Measurements from ENCODE around the gene ZNF669. TPM values are rescaled to one million over a fixed set of nuclear protein-coding genes. Genes with fewer than 3 reads are reported as not detected.

Gene ZNF669
- polyA plus RNA-seq, 3 donors: 11.7 to 17.1 (median 15.5) TPM

- DNase-seq (ENCODE audit: extremely low read depth in 1 of 11, low read depth in 9 of 11, low spot score in 4 of 11): no peak
These were observed 18.8 kb downstream of the ZNF669 start for GRCh38 chr1:247085310-247085709.

- DNase-seq (ENCODE audit: extremely low read depth in 1 of 11, low read depth in 9 of 11, low spot score in 4 of 11): no peak
These were observed 19.4 kb downstream of the ZNF669 start for GRCh38 chr1:247084771-247085170.

GRCh38 chr1:247079141-247079874 lies 24.8 kb downstream of the ZNF669 start:
- peak in 2 of 11 donors; percentile 1 to 3 for DNase-seq (ENCODE audit: extremely low read depth in 1 of 11, low read depth in 9 of 11, low spot score in 4 of 11)

- DNase-seq (ENCODE audit: extremely low read depth in 1 of 11, low read depth in 9 of 11, low spot score in 4 of 11): peak; percentile 80 to 96 (median 92)
These were observed 25.7 kb downstream of the ZNF669 start, which contains the start of gene ZNF670 for GRCh38 chr1:247078258-247079140. ZNF670 (minus strand) TSS chr1:247078811; CDS start chr1:247078596, 215 bp downstream.

GRCh38 chr1:247077876-247078257 lies 26.3 kb downstream of the ZNF669 start:
- peak in 4 of 11 donors; percentile 1 to 23 (median 16) for DNase-seq (ENCODE audit: extremely low read depth in 1 of 11, low read depth in 9 of 11, low spot score in 4 of 11)

GRCh38 chr1:247077213-247077612 lies 26.9 kb downstream of the ZNF669 start:
- DNase-seq (ENCODE audit: extremely low read depth in 1 of 11, low read depth in 9 of 11, low spot score in 4 of 11): no peak

- DNase-seq (ENCODE audit: extremely low read depth in 1 of 11, low read depth in 9 of 11, low spot score in 4 of 11): no peak
These were observed 33.5 kb downstream of the ZNF669 start for GRCh38 chr1:247070645-247071044.

- no peak for DNase-seq (ENCODE audit: extremely low read depth in 1 of 11, low read depth in 9 of 11, low spot score in 4 of 11)
These were observed 39.9 kb downstream of the ZNF669 start for GRCh38 chr1:247064304-247064703.

- no peak for DNase-seq (ENCODE audit: extremely low read depth in 1 of 11, low read depth in 9 of 11, low spot score in 4 of 11)
These were observed 43.4 kb downstream of the ZNF669 start for GRCh38 chr1:247060771-247061170.

- no peak for DNase-seq (ENCODE audit: extremely low read depth in 1 of 11, low read depth in 9 of 11, low spot score in 4 of 11)
These were observed 48.1 kb downstream of the ZNF669 start for GRCh38 chr1:247056071-247056470.

GRCh38 chr1:247054992-247055415 lies 49.2 kb downstream of the ZNF669 start:
- DNase-seq (ENCODE audit: extremely low read depth in 1 of 11, low read depth in 9 of 11, low spot score in 4 of 11): no peak

Other genes starting within 250 kb of the ZNF669 start
- 10 to 100 TPM; 52.4 to 63.4 (median 53.3) TPM for gene AHCTF1, start 172.4 kb downstream of the ZNF669 start, polyA plus RNA-seq (ENCODE audit: insufficient read length in 3 of 3)
- 1 to 10 TPM; 3.7 to 4.4 (median 4.2) TPM for gene ZNF695, start 96.3 kb downstream of the ZNF669 start, polyA plus RNA-seq (ENCODE audit: insufficient read length in 3 of 3)
- 10 to 100 TPM in 1 of 3 donors, 1 to 10 TPM in 2; 7.5 to 10.0 (median 8.3) TPM for gene ZNF670, start 25.5 kb downstream of the ZNF669 start, polyA plus RNA-seq (ENCODE audit: insufficient read length in 3 of 3)
- 10 to 100 TPM; 21.5 to 28.4 (median 27.6) TPM for gene ZNF124, start 67.7 kb upstream of the ZNF669 start, polyA plus RNA-seq (ENCODE audit: insufficient read length in 3 of 3)
- gene VN1R5, start 151.7 kb upstream of the ZNF669 start, polyA plus RNA-seq (ENCODE audit: insufficient read length in 3 of 3): under 1 TPM in 1 of 3 donors, not detected in 2; 0.09 TPM
- 10 to 100 TPM; 36.6 to 44.8 (median 39.3) TPM for gene ZNF496, start 227.5 kb upstream of the ZNF669 start, polyA plus RNA-seq (ENCODE audit: insufficient read length in 3 of 3)